ENCODE data around the gene ADGRA1.

DNA sequence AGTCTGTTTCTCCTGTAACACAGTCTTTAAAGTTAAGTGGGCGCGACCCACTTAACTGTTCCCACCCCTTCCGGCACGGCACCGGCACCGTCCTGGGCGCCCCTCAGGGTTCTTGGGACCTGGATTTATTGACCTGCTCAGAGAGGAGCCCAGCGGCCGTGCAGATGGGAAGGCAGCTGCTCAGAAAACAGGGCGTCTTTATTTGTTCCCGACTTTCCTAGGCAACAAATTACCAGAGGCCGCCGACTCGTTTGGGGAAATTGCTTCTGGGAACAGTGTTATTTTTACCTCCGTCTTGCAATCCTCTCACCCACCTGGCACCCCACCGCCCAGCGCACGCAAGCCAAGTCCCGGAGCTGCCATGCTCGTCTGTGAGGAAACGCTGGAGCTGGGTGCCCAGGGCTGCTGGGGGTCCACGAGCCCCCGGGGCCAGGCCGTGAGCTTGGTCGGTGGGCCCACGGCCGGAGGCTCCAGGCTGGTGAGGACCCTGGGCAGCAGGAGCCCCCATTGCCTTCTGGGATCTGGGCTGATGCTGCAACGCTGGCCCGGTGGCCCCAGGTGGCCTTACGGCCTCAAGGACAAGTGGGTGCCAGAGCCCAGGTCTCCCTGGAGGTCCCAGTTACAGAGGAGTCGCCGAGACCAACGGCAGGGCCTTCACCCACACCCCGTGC is 14.9 kb upstream of the ADGRA1 start:
- TF ChIP-seq CTCF (IDR thresholded peaks at IDR 0.05 in 4 of 5, conservative IDR thresholded peaks at IDR 0.05 in 1 of 5) = no peak
- TF ChIP-seq POLR2A (IDR thresholded peaks at IDR 0.05) = no peak

All from gastrocnemius medialis (tissue), 4 donors.